ENCODE measurements around the gene MSRB1. TPM values are rescaled to one million over a fixed set of nuclear protein-coding genes. Genes with fewer than 3 reads are reported as not detected.

MSRB1 gene
- total RNA-seq, 2 donors from 2014 or later, result 13.7 to 21.9 TPM

DNA sequence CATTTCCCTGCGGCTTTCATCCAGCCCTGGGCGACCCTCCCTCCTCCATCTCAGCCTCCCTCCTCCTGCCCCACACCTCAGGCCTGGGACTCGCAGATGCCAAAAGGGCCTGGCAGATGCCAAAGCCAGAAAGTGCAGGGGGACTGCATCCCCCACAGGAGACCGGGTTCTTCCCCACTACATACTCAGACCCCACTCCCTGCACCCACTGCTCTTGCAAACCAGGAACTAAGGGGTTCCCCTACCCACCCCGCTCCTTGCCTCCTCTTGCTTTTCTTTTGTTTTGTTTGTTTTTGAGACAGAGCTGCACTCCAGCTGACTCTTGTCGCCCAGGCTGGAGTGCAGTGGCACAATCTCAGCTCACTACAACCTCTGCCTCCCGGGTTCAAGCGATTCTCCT, 28.0 kb downstream of the MSRB1 start:
- no peak for DNase-seq (ENCODE audit: low spot score)
- H3K36me3 ChIP-seq, result no peaks in the 10 kb centered on the region

DNA sequence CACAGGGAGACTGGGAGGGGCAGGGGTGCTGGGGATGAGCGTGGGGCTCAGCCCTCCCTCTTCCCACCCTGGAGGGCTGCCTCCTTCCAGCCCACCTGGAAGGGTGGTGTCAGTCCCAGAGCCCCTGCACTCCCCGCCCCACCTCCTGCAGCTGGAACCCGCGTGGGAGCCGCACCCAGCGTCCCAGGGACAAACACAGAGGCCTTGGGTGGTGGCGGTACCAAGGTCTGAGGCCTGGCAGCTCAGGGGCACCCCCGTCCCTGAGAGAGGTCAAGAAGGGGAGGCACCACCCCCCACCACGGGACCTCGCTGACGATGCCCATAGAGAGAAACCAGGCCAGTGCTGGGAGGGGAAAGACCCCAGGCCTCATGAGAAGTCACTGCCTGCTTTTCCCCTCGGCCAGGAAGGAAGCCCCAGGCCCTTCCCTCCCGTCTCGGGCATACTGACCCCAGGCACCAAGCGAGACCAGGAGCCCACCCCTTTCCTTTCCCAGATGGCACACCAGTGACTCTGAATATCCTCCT, 28.9 kb downstream of the MSRB1 start:
- Histone ChIP-seq H3K36me3 (no peaks in the 10 kb centered on the region), H3K4me1 (peaks cover 0 to 7% of the 10 kb centered on the region in 2 donors), H3K9me3 (no peaks in the 10 kb centered on the region), H3K27ac (no peak overlapping the region), H3K27me3 (peaks cover 6 to 17% of the 10 kb centered on the region in 2 donors), H3K4me3 (no peak overlapping the region)
- no peak for DNase-seq (ENCODE audit: low spot score)
- TF ChIP-seq, protein P1, sequence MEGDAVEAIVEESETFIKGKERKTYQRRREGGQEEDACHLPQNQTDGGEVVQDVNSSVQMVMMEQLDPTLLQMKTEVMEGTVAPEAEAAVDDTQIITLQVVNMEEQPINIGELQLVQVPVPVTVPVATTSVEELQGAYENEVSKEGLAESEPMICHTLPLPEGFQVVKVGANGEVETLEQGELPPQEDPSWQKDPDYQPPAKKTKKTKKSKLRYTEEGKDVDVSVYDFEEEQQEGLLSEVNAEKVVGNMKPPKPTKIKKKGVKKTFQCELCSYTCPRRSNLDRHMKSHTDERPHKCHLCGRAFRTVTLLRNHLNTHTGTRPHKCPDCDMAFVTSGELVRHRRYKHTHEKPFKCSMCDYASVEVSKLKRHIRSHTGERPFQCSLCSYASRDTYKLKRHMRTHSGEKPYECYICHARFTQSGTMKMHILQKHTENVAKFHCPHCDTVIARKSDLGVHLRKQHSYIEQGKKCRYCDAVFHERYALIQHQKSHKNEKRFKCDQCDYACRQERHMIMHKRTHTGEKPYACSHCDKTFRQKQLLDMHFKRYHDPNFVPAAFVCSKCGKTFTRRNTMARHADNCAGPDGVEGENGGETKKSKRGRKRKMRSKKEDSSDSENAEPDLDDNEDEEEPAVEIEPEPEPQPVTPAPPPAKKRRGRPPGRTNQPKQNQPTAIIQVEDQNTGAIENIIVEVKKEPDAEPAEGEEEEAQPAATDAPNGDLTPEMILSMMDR (IDR thresholded peaks at IDR 0.05), result no peak

More for the DNA sequence above, 28.0 kb downstream of the MSRB1 start:
- peaks cover 0 to 7% of the 10 kb centered on the region in 2 donors for H3K4me1 ChIP-seq
- H3K27ac ChIP-seq, result no peak overlapping the region
- no peaks in the 10 kb centered on the region for H3K9me3 ChIP-seq
- H3K4me3 ChIP-seq, result no peak overlapping the region
- TF ChIP-seq, protein P1 (IDR thresholded peaks at IDR 0.05), result no peak
- H3K27me3 ChIP-seq, result peaks cover 6 to 22% of the 10 kb centered on the region in 2 donors

DNA sequence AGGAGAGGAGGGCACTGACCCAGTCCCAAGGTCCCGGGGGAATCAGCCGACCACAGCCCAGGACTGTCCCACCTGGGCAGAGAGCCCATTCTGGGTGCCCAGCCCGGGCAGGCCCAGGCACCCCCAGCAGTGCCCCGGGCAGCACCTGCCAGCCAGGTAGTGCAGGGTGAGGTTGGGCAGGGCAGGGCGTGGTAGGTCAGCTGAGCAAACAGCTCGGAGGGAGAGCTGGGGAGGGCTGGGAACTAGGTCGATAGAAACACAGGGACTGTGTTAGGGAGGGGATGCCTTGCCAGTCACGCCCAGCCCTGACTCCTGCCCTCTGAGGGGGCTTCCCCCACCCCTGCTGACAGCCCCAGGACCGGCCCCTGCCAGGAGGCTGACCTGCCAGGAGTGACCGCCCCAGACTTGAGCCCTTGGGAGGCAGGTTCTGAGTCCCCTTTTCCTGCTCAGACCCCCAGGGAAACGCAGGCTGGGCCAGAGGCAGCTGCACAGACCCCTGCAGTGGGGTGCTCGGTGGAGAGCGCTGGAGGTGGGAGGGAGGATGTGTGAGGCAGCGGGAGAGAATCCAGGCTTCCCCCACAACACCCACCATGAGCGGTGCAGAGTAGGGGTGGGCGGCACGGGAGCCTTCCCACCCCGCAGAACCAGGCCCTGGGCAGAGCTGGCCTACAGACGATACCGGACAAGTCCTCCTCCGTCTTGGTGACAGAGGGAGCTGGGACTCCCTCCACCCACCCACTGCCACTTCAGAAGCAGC, 29.5 kb downstream of the MSRB1 start:
- no peak overlapping the region for H3K4me3 ChIP-seq
- H3K36me3 ChIP-seq, result no peaks in the 10 kb centered on the region
- H3K27me3 ChIP-seq, result peaks cover 4 to 13% of the 10 kb centered on the region in 2 donors
- no peak for DNase-seq (ENCODE audit: low spot score)
- no peaks in the 10 kb centered on the region for H3K9me3 ChIP-seq
- TF ChIP-seq, protein P1 (IDR thresholded peaks at IDR 0.05), result no peak
- peaks cover 0 to 3% of the 10 kb centered on the region in 2 donors for H3K4me1 ChIP-seq
- H3K27ac ChIP-seq, result no peak overlapping the region

DNA sequence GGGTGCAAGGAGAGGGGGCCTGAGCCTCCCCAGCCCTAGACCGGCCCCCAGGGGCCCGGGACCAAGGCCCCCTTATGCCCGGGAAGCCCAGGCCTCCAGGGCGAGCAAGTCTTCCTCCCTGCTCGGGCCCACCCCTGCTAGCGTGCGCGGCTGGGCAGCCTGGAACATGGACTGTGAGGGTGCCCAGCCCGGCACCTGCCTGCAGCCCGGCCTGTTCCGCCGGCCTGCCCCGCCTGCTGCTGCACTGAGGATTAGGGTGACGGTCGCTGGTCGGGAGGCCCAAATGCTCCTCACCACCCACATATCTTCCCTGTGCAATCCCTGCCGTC, 30.8 kb downstream of the MSRB1 start:
- no peaks in the 10 kb centered on the region for H3K9me3 ChIP-seq
- TF ChIP-seq, protein P1 (IDR thresholded peaks at IDR 0.05), result no peak
- H3K4me3 ChIP-seq, result no peak overlapping the region
- no peaks in the 10 kb centered on the region for H3K36me3 ChIP-seq
- H3K27me3 ChIP-seq, result peaks cover 1 to 6% of the 10 kb centered on the region in 2 donors
- H3K27ac ChIP-seq, result no peak overlapping the region
- no peak for DNase-seq (ENCODE audit: low spot score)
- no peaks in the 10 kb centered on the region for H3K4me1 ChIP-seq

DNA sequence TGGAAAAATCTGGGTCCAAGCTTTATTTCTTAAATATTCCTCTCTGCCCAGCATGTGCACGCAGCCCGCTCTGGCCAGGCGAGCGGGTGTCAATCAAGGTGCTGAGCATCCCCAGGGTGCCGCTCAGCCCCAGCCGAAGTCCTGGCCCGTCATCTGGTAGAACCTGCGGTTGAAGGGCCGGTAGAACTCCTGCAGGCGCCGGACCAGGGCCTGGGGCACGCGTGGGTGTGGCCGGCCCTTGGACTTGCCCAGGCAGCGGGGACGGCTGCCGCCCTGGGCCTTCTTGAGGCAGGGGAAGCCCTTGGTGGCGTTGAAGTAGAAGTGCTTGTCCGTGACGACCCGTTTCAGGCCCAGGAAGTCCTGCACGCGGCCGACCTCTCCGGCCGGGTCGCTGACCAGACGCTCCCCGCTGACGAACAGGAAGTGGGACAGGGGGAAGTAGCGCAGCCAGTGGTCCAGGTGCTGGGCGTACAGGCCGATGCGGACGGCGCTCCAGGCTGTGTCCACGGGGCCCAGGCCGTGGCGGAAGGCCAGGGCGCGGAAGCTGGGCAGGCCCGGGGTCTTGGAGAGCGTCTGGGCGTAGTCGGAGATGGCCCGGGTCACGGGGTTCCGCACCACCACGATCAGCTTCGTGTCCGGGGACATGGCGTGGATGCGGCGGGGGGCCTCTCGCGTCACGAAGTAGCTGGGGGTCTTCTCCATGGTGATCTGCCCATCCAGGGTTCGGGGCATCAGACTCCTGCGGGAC, 31.4 kb downstream of the MSRB1 start:
- Histone ChIP-seq H3K4me1 (no peaks in the 10 kb centered on the region), H3K27ac (no peak overlapping the region), H3K9me3 (no peaks in the 10 kb centered on the region), H3K36me3 (no peaks in the 10 kb centered on the region), H3K4me3 (no peak overlapping the region), H3K27me3 (peaks cover 0 to under 1% of the 10 kb centered on the region in 2 donors)
- no peak for DNase-seq (ENCODE audit: low spot score)
- TF ChIP-seq, protein P1 (IDR thresholded peaks at IDR 0.05), result no peak
